Measurements from ENCODE around the gene IL19.

Gene IL19

GRCh38 chr1:206801467-206801866 lies 30.9 kb downstream of the IL19 start:
- Histone ChIP-seq H3K36me3 (ENCODE audit: control insufficient read depth in 1 of 2, insufficient read depth in 2 of 2, low read length in 2 of 2) (no peaks in the 10 kb centered on the region), H3K18ac (ENCODE audit: low read length) (no peak overlapping the region), H3K9me3 (ENCODE audit: insufficient read depth, low read depth, low read length) (peaks cover 1% of the 10 kb centered on the region), H3K4me3 (ENCODE audit: low read depth, low read length) (no peak overlapping the region), H3K27ac (ENCODE audit: low read depth, low read length) (no peak overlapping the region), H3K9ac (ENCODE audit: low read length) (no peak overlapping the region), H2BK120ac (ENCODE audit: insufficient read depth, low read length, poor library complexity) (no peak overlapping the region), H3K4me2 (ENCODE audit: low read length) (no peak overlapping the region), H3K79me2 (ENCODE audit: control insufficient read depth, insufficient read depth, low read length, poor library complexity) (no peaks in the 10 kb centered on the region), H3K4me1 (ENCODE audit: control insufficient read depth in 1 of 2, insufficient read depth in 2 of 2, low read length in 2 of 2) (peaks cover 0 to 7% of the 10 kb centered on the region in 2 experiments), H3K27me3 (ENCODE audit: insufficient read depth, low read length) (no peaks in the 10 kb centered on the region), H3K23ac (ENCODE audit: low read length) (no peak overlapping the region), H2AK5ac (ENCODE audit: low read length) (no peak overlapping the region), H2BK5ac (ENCODE audit: low read depth, low read length, poor library complexity) (no peak overlapping the region), H3K79me1 (ENCODE audit: low read length) (no peaks in the 10 kb centered on the region), H4K12ac (ENCODE audit: low read depth, low read length) (no peak overlapping the region), H4K91ac (ENCODE audit: low read depth, low read length) (no peak overlapping the region), H2AFZ (ENCODE audit: insufficient read depth, low read length, poor library complexity) (no peak overlapping the region), H3K4ac (ENCODE audit: low read depth, low read length) (no peak overlapping the region), H2BK12ac (ENCODE audit: low read length) (no peak overlapping the region), H3K14ac (ENCODE audit: low read length) (no peak overlapping the region), H4K8ac (ENCODE audit: low read depth, low read length) (no peak overlapping the region)
- no peak for DNase-seq
- no CpG with 5 or more reads among the region's 1 CpG for WGBS (ENCODE audit: extremely low coverage, insufficient coverage, insufficient read length)

DNA sequence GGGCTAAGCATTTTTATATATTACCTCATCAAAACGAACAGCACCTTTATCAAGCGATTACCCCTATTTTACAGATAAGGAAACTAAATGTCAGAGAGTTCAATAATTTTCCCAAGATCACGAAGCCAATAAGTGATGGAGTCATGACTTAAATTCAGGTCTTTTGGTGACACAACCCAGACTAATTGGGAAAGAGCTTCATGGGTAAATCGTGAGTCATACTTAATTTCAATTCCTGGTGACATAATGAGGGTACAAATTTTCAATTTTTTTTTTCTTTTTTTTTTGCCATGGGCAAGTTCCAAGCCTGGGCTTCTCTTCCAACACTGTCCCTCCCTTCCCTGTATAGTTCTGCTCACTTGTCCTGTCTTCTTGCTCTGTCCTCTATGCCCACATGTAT lies 31.8 kb downstream of the IL19 start:
- Histone ChIP-seq H3K14ac (ENCODE audit: low read length) (no peak overlapping the region), H3K36me3 (ENCODE audit: control insufficient read depth in 1 of 2, insufficient read depth in 2 of 2, low read length in 2 of 2) (no peaks in the 10 kb centered on the region), H4K8ac (ENCODE audit: low read depth, low read length) (no peak overlapping the region), H3K4ac (ENCODE audit: low read depth, low read length) (no peak overlapping the region), H3K79me1 (ENCODE audit: low read length) (no peaks in the 10 kb centered on the region), H2BK5ac (ENCODE audit: low read depth, low read length, poor library complexity) (no peak overlapping the region), H2AK5ac (ENCODE audit: low read length) (no peak overlapping the region), H2BK12ac (ENCODE audit: low read length) (no peak overlapping the region), H2BK120ac (ENCODE audit: insufficient read depth, low read length, poor library complexity) (no peak overlapping the region), H3K9ac (ENCODE audit: low read length) (no peak overlapping the region), H3K4me3 (ENCODE audit: low read depth, low read length) (no peak overlapping the region), H3K23ac (ENCODE audit: low read length) (no peak overlapping the region), H3K9me3 (ENCODE audit: insufficient read depth, low read depth, low read length) (peaks cover 1% of the 10 kb centered on the region), H3K27me3 (ENCODE audit: insufficient read depth, low read length) (no peaks in the 10 kb centered on the region), H3K18ac (ENCODE audit: low read length) (no peak overlapping the region), H2AFZ (ENCODE audit: insufficient read depth, low read length, poor library complexity) (no peak overlapping the region), H3K4me2 (ENCODE audit: low read length) (no peak overlapping the region), H3K4me1 (ENCODE audit: control insufficient read depth in 1 of 2, insufficient read depth in 2 of 2, low read length in 2 of 2) (peaks cover 0 to 7% of the 10 kb centered on the region in 2 experiments), H4K12ac (ENCODE audit: low read depth, low read length) (no peak overlapping the region), H3K27ac (ENCODE audit: low read depth, low read length) (no peak overlapping the region), H4K91ac (ENCODE audit: low read depth, low read length) (no peak overlapping the region), H3K79me2 (ENCODE audit: control insufficient read depth, insufficient read depth, low read length, poor library complexity) (no peaks in the 10 kb centered on the region)
- peak in 1 of 2 donors; percentile 56 for DNase-seq
- WGBS (ENCODE audit: extremely low coverage, insufficient coverage, insufficient read length): no CpG with 5 or more reads among the region's 4 CpGs

DNA sequence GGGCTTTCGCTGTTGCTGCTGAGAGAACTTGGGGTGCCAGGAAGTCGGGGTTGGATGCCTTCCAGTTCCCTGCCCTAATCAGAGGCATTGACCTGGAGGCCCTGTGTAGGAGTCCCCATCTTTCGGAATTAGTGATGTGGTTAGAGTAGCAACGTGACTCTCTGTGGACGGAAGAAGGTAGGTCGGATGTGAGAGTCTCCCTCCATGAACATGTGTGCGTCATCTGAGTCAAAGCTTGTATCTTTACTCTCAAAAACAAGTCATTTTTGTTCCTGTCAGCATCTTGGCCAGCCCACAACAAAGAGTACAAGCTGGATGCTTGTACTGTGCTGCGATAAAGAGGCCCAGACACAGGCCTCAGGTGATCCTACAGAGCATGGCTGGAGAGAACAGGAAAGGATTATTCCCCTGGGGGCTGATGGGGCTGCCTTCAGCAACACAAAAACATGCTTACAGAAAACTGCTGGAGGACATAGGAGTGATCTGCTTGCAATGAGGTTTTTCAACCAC lies 32.7 kb downstream of the IL19 start:
- Histone ChIP-seq H3K27ac (ENCODE audit: low read depth, low read length) (no peak overlapping the region), H4K91ac (ENCODE audit: low read depth, low read length) (no peak overlapping the region), H2AFZ (ENCODE audit: insufficient read depth, low read length, poor library complexity) (no peak overlapping the region), H3K4me1 (ENCODE audit: control insufficient read depth in 1 of 2, insufficient read depth in 2 of 2, low read length in 2 of 2) (peaks cover 0 to 7% of the 10 kb centered on the region in 2 experiments), H3K79me1 (ENCODE audit: low read length) (no peaks in the 10 kb centered on the region), H3K4ac (ENCODE audit: low read depth, low read length) (no peak overlapping the region), H3K36me3 (ENCODE audit: control insufficient read depth in 1 of 2, insufficient read depth in 2 of 2, low read length in 2 of 2) (no peaks in the 10 kb centered on the region), H3K4me2 (ENCODE audit: low read length) (no peak overlapping the region), H2BK120ac (ENCODE audit: insufficient read depth, low read length, poor library complexity) (no peak overlapping the region), H3K23ac (ENCODE audit: low read length) (no peak overlapping the region), H3K9me3 (ENCODE audit: insufficient read depth, low read depth, low read length) (peaks cover 1% of the 10 kb centered on the region), H4K8ac (ENCODE audit: low read depth, low read length) (no peak overlapping the region), H2AK5ac (ENCODE audit: low read length) (no peak overlapping the region), H4K12ac (ENCODE audit: low read depth, low read length) (no peak overlapping the region), H2BK12ac (ENCODE audit: low read length) (no peak overlapping the region), H3K4me3 (ENCODE audit: low read depth, low read length) (no peak overlapping the region), H3K18ac (ENCODE audit: low read length) (no peak overlapping the region), H3K14ac (ENCODE audit: low read length) (no peak overlapping the region), H2BK5ac (ENCODE audit: low read depth, low read length, poor library complexity) (no peak overlapping the region), H3K9ac (ENCODE audit: low read length) (no peak overlapping the region), H3K79me2 (ENCODE audit: control insufficient read depth, insufficient read depth, low read length, poor library complexity) (no peaks in the 10 kb centered on the region), H3K27me3 (ENCODE audit: insufficient read depth, low read length) (no peaks in the 10 kb centered on the region)
- WGBS (ENCODE audit: extremely low coverage, insufficient coverage, insufficient read length): no CpG with 5 or more reads among the region's 8 CpGs
- DNase-seq: no peak

DNA sequence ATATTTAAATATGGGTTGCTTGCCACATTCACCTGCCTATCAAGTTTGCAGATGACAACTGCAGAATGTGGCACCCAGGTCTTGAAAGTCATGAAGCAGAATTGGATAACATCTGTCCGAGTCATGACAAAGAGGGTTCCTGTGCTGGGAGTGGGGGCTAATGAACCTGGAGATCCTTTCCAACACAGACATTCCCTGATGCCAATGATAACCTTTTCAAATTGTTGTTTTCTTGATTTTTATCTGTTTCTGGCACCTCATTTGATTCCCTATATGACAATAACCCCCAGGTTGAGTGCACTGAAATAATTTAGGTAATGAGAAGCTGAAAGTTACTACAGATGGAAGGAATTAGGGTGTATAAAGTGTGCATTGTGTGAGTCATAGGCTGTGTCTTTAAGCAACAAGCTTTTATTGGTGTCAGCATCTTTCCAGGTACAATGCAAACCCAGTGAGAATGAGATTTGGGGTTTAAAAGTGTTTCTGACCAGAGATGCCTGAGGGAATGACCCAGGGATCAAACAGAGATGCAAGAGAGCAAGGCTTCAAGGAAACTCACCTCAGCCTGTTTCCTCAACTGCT lies 33.7 kb downstream of the IL19 start:
- Histone ChIP-seq H4K8ac (ENCODE audit: low read depth, low read length) (no peak overlapping the region), H3K27ac (ENCODE audit: low read depth, low read length) (no peak overlapping the region), H3K23ac (ENCODE audit: low read length) (no peak overlapping the region), H2BK120ac (ENCODE audit: insufficient read depth, low read length, poor library complexity) (no peak overlapping the region), H2AFZ (ENCODE audit: insufficient read depth, low read length, poor library complexity) (no peak overlapping the region), H3K27me3 (ENCODE audit: insufficient read depth, low read length) (no peaks in the 10 kb centered on the region), H3K4ac (ENCODE audit: low read depth, low read length) (no peak overlapping the region), H3K4me2 (ENCODE audit: low read length) (no peak overlapping the region), H3K79me2 (ENCODE audit: control insufficient read depth, insufficient read depth, low read length, poor library complexity) (no peaks in the 10 kb centered on the region), H3K36me3 (ENCODE audit: control insufficient read depth in 1 of 2, insufficient read depth in 2 of 2, low read length in 2 of 2) (no peaks in the 10 kb centered on the region), H3K4me1 (ENCODE audit: control insufficient read depth in 1 of 2, insufficient read depth in 2 of 2, low read length in 2 of 2) (peaks cover 0 to 7% of the 10 kb centered on the region in 2 experiments), H2AK5ac (ENCODE audit: low read length) (no peak overlapping the region), H4K12ac (ENCODE audit: low read depth, low read length) (no peak overlapping the region), H3K9me3 (ENCODE audit: insufficient read depth, low read depth, low read length) (peaks cover 1% of the 10 kb centered on the region), H3K4me3 (ENCODE audit: low read depth, low read length) (no peak overlapping the region), H3K9ac (ENCODE audit: low read length) (no peak overlapping the region), H2BK12ac (ENCODE audit: low read length) (no peak overlapping the region), H3K79me1 (ENCODE audit: low read length) (no peaks in the 10 kb centered on the region), H3K18ac (ENCODE audit: low read length) (no peak overlapping the region), H4K91ac (ENCODE audit: low read depth, low read length) (no peak overlapping the region), H2BK5ac (ENCODE audit: low read depth, low read length, poor library complexity) (no peak overlapping the region), H3K14ac (ENCODE audit: low read length) (no peak overlapping the region)
- no peak for DNase-seq
- WGBS (ENCODE audit: extremely low coverage, insufficient coverage, insufficient read length): no CpG with 5 or more reads among the region's 1 CpG

All from trophoblast cell (in vitro differentiated cells and primary cell).